IMR-90 (cell line): ENCODE data around the gene PIP4K2A. TPM values are rescaled to one million over a fixed set of nuclear protein-coding genes. Genes with fewer than 3 reads are reported as not detected.

Experiments
- ATAC-seq: fragments of 200-7000 bp; cut with Tn5 transposase; 2 replicates; pipeline ENCODE4 v1.9.1; 2020; ENCODE audit warnings: low read depth, mild to moderate bottlenecking, moderate library complexity
- BruUV-seq: library from RNA; stranded (reverse); fragments of 400-500 nt; replicated peaks from 2 replicates; lab custom pipeline; 2021; lab: Mats Ljungman, UMichigan
- CTCF ChIA-PET: fragments of 300-600 bp; formaldehyde crosslinking; extraction: SDS; loops from one replicate; lab custom pipeline; 2021; ENCODE audit warnings: antibody characterized with exemption; lab: Yijun Ruan, JAX
- POLR2A ChIA-PET: fragments of 300-600 bp; sonication (Branson Sonifier 250); formaldehyde crosslinking; loops from one replicate; lab custom pipeline; 2022; ENCODE audit warnings: antibody characterized with exemption; ENCODE audit not compliant: unreplicated experiment; lab: Charles Lee
- DNase-seq: peaks from one replicate; pipeline ENCODE4 v3.0.0; 2013
- H2AFZ ChIP-seq: replicated peaks from 2 replicates; pipeline ENCODE3; 2013; ENCODE audit warnings: low read length, mild to moderate bottlenecking; ENCODE audit not compliant: poor library complexity
- H2AK5ac ChIP-seq: 2 replicates; pipeline ENCODE4 v1.6.1; 2013; ENCODE audit warnings: low read depth, low read length, inconsistent platforms
- H2AK9ac ChIP-seq: replicated peaks from 2 replicates; pipeline ENCODE3; 2013; ENCODE audit warnings: mild to moderate bottlenecking, low read depth, low read length, moderate library complexity; ENCODE audit not compliant: poor library complexity
- H2BK120ac ChIP-seq: 2 replicates; pipeline ENCODE4 v1.6.1; 2013; ENCODE audit warnings: low read depth, low read length, inconsistent platforms
- H2BK15ac ChIP-seq: 3 replicates; pipeline ENCODE4 v1.6.1; 2013; ENCODE audit warnings: low read depth, low read length, inconsistent platforms
- H2BK20ac ChIP-seq: 2 replicates; pipeline ENCODE4 v1.6.1; 2013; ENCODE audit warnings: low read depth, mild to moderate bottlenecking, inconsistent platforms, low read length, moderate library complexity
- H2BK5ac ChIP-seq: 2 replicates; pipeline ENCODE4 v1.6.1; 2013; ENCODE audit warnings: mild to moderate bottlenecking, low read depth, low read length, inconsistent platforms; ENCODE audit not compliant: poor library complexity, severe bottlenecking
- H3K14ac ChIP-seq: replicated peaks from 2 replicates; pipeline ENCODE4 v1.6.1; 2013; ENCODE audit warnings: low read depth, low read length, inconsistent platforms
- H3K18ac ChIP-seq: 2 replicates; pipeline ENCODE4 v1.6.1; 2013; ENCODE audit warnings: low read depth, low read length, control low read depth
- H3K23ac ChIP-seq: 2 replicates; pipeline ENCODE4 v1.6.1; 2013; ENCODE audit warnings: low read depth, low read length, inconsistent platforms
- H3K27ac ChIP-seq: 2 replicates; pipeline ENCODE4 v1.5.1; 2013; ENCODE audit warnings: mild to moderate bottlenecking, control low read depth, low read length; ENCODE audit not compliant: insufficient read depth
- H3K27me3 ChIP-seq: 2 replicates; pipeline ENCODE4 v1.6.1; 2013; ENCODE audit warnings: low read length; ENCODE audit not compliant: control insufficient read depth, insufficient read depth
- H3K36me3 ChIP-seq: 2 replicates; pipeline ENCODE4 v1.6.1; 2013; ENCODE audit warnings: low read length, mixed read lengths; ENCODE audit not compliant: control insufficient read depth, insufficient read depth
- H3K4ac ChIP-seq: 2 replicates; pipeline ENCODE4 v1.6.1; 2013; ENCODE audit warnings: low read depth, low read length, inconsistent platforms
- H3K4me1 ChIP-seq: 2 replicates; pipeline ENCODE4 v1.6.1; 2013; ENCODE audit warnings: low read length, mixed read lengths; ENCODE audit not compliant: control insufficient read depth, insufficient read depth
- H3K4me2 ChIP-seq: 2 replicates; pipeline ENCODE4 v1.6.1; 2013; ENCODE audit warnings: low read depth, mild to moderate bottlenecking, control low read depth, low read length, moderate library complexity
- H3K4me3 ChIP-seq: 2 replicates; pipeline ENCODE4 v1.5.1; 2013; ENCODE audit warnings: low read depth, mild to moderate bottlenecking, control low read depth, low read length, moderate library complexity; ENCODE audit not compliant: insufficient read depth
- H3K56ac ChIP-seq: 2 replicates; pipeline ENCODE4 v1.6.1; 2013; ENCODE audit warnings: low read length, inconsistent platforms; ENCODE audit not compliant: insufficient read depth; ENCODE audit errors: extremely low read depth
- H3K79me1 ChIP-seq, 2 experiments: 2 replicates each; pipeline ENCODE4 v1.6.1; 2013; ENCODE audit warnings: low read length in 2 of 2, inconsistent platforms in 1 of 2, low read depth in 1 of 2
- H3K9ac ChIP-seq: 2 replicates; pipeline ENCODE4 v1.6.1; 2013; ENCODE audit warnings: low read depth, low read length, control low read depth
- H3K9me1 ChIP-seq: 2 replicates; pipeline ENCODE4 v1.6.1; 2013; ENCODE audit warnings: low read length, inconsistent platforms; ENCODE audit not compliant: insufficient read depth
- H3K9me3 ChIP-seq: 2 replicates; pipeline ENCODE4 v1.6.1; 2013; ENCODE audit warnings: low read length; ENCODE audit not compliant: control insufficient read depth, insufficient read depth
- H4K20me1 ChIP-seq: 2 replicates; pipeline ENCODE4 v1.6.1; 2013; ENCODE audit warnings: low read length, inconsistent platforms; ENCODE audit not compliant: insufficient read depth
- H4K5ac ChIP-seq: 2 replicates; pipeline ENCODE4 v1.6.1; 2013; ENCODE audit warnings: mild to moderate bottlenecking, low read depth, low read length, control low read depth
- H4K8ac ChIP-seq, 2 experiments: 2 replicates each; pipeline ENCODE4 v1.6.1; 2013; ENCODE audit warnings: low read depth in 2 of 2, low read length in 2 of 2, control low read depth in 1 of 2, inconsistent platforms in 1 of 2
- H4K91ac ChIP-seq: 2 replicates; pipeline ENCODE4 v1.6.1; 2013; ENCODE audit warnings: low read depth, low read length, inconsistent platforms; ENCODE audit not compliant: insufficient read depth
- CEBPB ChIP-seq: IDR thresholded peaks from 2 replicates; pipeline ENCODE4 v1.6.1; 2012; ENCODE audit warnings: low read depth, low read length, improper control_type of control experiment
- RFX5 ChIP-seq: IDR thresholded peaks from 2 replicates; pipeline ENCODE4 v1.8.0; 2012; ENCODE audit warnings: low read depth, mild to moderate bottlenecking, low read length, moderate library complexity
- WGBS, 2 experiments: methylation state at CpG; one replicate each; pipeline versions ENCODE4 v1.1.5 to v1.1.7; 2013; ENCODE audit warnings: missing lambda C conversion rate in 2 of 2; ENCODE audit not compliant: insufficient read length in 1 of 2; ENCODE audit errors: extremely low coverage in 2 of 2; 5-methylcytosine and 5-hydroxymethylcytosine counted together
- dilution Hi-C: fragments of 300-500 bp; cut with HindIII; formaldehyde crosslinking; loops from one replicate; pipeline ENCODE4 v1.14.3; 2018; ENCODE audit warnings: low sequenced_read_pairs; ENCODE audit not compliant: unreplicated experiment
- in situ Hi-C: fragments of 300-500 bp; cut with MboI; formaldehyde crosslinking; loops from 3 replicates; pipeline ENCODE4 v1.14.3; 2019; ENCODE audit warnings: low sequenced_read_pairs, inconsistent platforms, mixed read lengths
- intact Hi-C: fragments of 100-400 bp; cut with micrococcal nuclease; formaldehyde crosslinking; loops from 2 replicates; pipeline ENCODE4 v1.10.0; 2022
- polyA plus RNA-seq, 3 experiments: library from polyadenylated mRNA; depleted of rRNA; stranded (reverse); fragments of >200 nt; gene quantifications; 2 replicates each; pipeline ENCODE4 v1.2.3, GENCODE V29; 2012; ENCODE audit warnings: low replicate concordance in 1 of 3
- total RNA-seq: library from RNA; depleted of rRNA; stranded (reverse); fragments of >200 nt; gene quantifications from 2 replicates; pipeline ENCODE4 v1.2.3, GENCODE V29; 2012

Gene PIP4K2A
- total and polyA plus RNA-seq, 2 of the 4 experiments (the other 2 are of a cell fraction): 9.8 to 18.1 TPM

DNA sequence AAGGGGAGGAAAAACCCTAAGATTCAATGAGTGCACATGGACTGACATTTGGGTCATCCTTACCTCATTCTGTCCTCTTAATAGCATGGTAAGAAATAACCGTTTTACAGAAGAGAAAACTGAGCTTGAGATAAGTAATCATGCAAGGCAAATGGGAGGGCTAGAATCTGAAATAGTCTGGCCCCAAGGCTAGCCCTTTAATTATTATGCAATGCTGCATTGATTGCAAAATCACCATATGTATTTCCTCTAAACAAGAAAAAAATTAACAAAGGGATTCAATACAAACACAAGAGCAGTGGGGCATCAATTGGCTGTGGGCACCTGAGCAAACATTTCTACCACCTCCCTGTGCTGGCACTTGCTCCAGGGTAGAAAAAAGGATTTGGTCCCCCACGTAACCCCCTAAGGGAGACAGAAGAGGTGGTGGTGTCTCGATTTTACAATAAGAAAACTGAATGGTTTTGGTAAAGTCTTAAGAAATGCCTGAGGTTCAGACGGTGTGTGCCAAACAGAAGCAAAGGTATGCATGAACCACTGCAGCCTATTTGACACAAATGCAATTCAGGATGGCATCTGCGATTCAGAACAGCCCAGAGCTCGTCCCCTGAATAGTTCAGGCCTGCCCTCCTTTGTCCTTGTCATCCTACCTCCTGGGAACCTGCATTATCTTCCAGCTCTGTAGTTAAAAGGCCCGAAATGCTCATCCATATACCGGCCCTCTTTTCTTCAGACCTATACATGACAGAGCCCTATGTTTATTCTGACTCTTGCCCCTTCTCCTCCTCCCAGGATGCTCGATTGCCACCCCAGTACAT lies 23.6 kb downstream of the PIP4K2A start:
- H3K9me1 ChIP-seq: peaks cover 3% of the 10 kb centered on the region; the same call in 1 of the 2 replicates
- peak; percentile 81 for TF ChIP-seq CEBPB
- TF ChIP-seq RFX5: no peak
- H3K4me1 ChIP-seq: peaks cover 7% of the 10 kb centered on the region
- no TSS peak for BruUV-seq
- H3K79me1 ChIP-seq: peaks cover 55 to 72% of the 10 kb centered on the region in 2 experiments
- H3K4me2 ChIP-seq: no peak overlapping the region
- H3K23ac ChIP-seq: no peak overlapping the region
- H4K8ac ChIP-seq: no peak overlapping the region
- no peak overlapping the region for H3K9ac ChIP-seq
- POLR2A ChIA-PET: no interaction called here
- no peak overlapping the region for H2AK9ac ChIP-seq
- no peak overlapping the region for H4K91ac ChIP-seq
- no peak overlapping the region for H2BK20ac ChIP-seq
- no peak overlapping the region for H2AFZ ChIP-seq
- in situ Hi-C loops: loop anchor here (10.0 kb wide), 1 partner anchor 376 kb away; the partner anchor contains the start of gene COMMD3
- peaks cover 11% of the 10 kb centered on the region for H4K20me1 ChIP-seq
- H2AK5ac ChIP-seq: no peak overlapping the region
- no peak overlapping the region for H3K27ac ChIP-seq
- no peak overlapping the region for H2BK15ac ChIP-seq
- DNase-seq (peak; percentile 28), ATAC-seq (no peak)
- no peaks in the 10 kb centered on the region for H3K9me3 ChIP-seq
- no peak overlapping the region for H3K18ac ChIP-seq
- H3K56ac ChIP-seq: no peak overlapping the region
- no peak overlapping the region for H2BK120ac ChIP-seq
- H4K5ac ChIP-seq: no peak overlapping the region; the same call in 1 of the 2 replicates
- H3K27me3 ChIP-seq: no peaks in the 10 kb centered on the region
- intact Hi-C loops: no loop called here
- no peak overlapping the region for H3K4me3 ChIP-seq
- H2BK5ac ChIP-seq: no peak overlapping the region
- dilution Hi-C loops: no loop called here
- no peak overlapping the region for H3K4ac ChIP-seq
- no peaks in the 10 kb centered on the region for H3K36me3 ChIP-seq
- CTCF ChIA-PET: interaction anchor here (0.6 kb wide), 1 partner anchor 289 kb away, joined by 3 read pairs; no protein-coding TSS in a partner anchor
- WGBS, 2 experiments: 73% methylated on average over 4 of the region's 9 CpGs; no CpG with 5 or more reads in 1 of the 2 experiments
- no peak overlapping the region for H3K14ac ChIP-seq
